MM.1S (cell line): ENCODE measurements around the gene CDKL4.

Experiments used
- EZH2phosphoT487 ChIP-seq: fragments of 300-600 bp; sonication (generic); IDR thresholded peaks from 2 replicates; pipeline ENCODE4 v1.6.1; 2018; ENCODE audit warnings: antibody characterized with exemption, low read length
- TF ChIP-seq, protein P1 (sequence below): fragments of 300-600 bp; sonication (generic); IDR thresholded peaks from 2 replicates; pipeline ENCODE4 v1.5.1; 2016; ENCODE audit warnings: antibody characterized with exemption, low read length, mixed read lengths

- TF ChIP-seq, protein P1, sequence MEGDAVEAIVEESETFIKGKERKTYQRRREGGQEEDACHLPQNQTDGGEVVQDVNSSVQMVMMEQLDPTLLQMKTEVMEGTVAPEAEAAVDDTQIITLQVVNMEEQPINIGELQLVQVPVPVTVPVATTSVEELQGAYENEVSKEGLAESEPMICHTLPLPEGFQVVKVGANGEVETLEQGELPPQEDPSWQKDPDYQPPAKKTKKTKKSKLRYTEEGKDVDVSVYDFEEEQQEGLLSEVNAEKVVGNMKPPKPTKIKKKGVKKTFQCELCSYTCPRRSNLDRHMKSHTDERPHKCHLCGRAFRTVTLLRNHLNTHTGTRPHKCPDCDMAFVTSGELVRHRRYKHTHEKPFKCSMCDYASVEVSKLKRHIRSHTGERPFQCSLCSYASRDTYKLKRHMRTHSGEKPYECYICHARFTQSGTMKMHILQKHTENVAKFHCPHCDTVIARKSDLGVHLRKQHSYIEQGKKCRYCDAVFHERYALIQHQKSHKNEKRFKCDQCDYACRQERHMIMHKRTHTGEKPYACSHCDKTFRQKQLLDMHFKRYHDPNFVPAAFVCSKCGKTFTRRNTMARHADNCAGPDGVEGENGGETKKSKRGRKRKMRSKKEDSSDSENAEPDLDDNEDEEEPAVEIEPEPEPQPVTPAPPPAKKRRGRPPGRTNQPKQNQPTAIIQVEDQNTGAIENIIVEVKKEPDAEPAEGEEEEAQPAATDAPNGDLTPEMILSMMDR = no peak
- TF ChIP-seq EZH2phosphoT487 = no peak
These were observed 31.2 kb upstream of the CDKL4 start for GRCh38 chr2:39275016-39275415.
